Endodermal cell (in vitro differentiated cells): Measurements from ENCODE around the gene SRGAP3. TPM values are rescaled to one million over a fixed set of nuclear protein-coding genes. Genes with fewer than 3 reads are reported as not detected.

Source experiments
- DNase-seq: peaks from one replicate; pipeline ENCODE4 v3.0.0-alpha.2; 2017
- H3K27ac ChIP-seq: 2 replicates; pipeline ENCODE4 v1.5.1; 2013; ENCODE audit warnings: mild to moderate bottlenecking, low read depth, low read length, moderate library complexity
- H3K27me3 ChIP-seq: 2 replicates; pipeline ENCODE4 v1.6.1; 2013; ENCODE audit warnings: mild to moderate bottlenecking, low read length, moderate library complexity; ENCODE audit not compliant: insufficient read depth, control insufficient read depth, poor library complexity, severe bottlenecking
- H3K36me3 ChIP-seq: 2 replicates; pipeline ENCODE4 v1.7.0; 2013; ENCODE audit warnings: mild to moderate bottlenecking, low read length, moderate library complexity; ENCODE audit not compliant: control insufficient read depth, insufficient read depth
- H3K4me1 ChIP-seq: one replicate; pipeline ENCODE4 v1.7.0; 2013; ENCODE audit warnings: low read length; ENCODE audit not compliant: control insufficient read depth, insufficient read depth
- H3K4me3 ChIP-seq: 2 replicates; pipeline ENCODE4 v1.5.1; 2013; ENCODE audit warnings: mild to moderate bottlenecking, low read length, moderate library complexity
- H3K9ac ChIP-seq: 2 replicates; pipeline ENCODE4 v1.6.1; 2013; ENCODE audit warnings: mild to moderate bottlenecking, low read length, moderate library complexity; ENCODE audit not compliant: poor library complexity, severe bottlenecking; ENCODE audit errors: extremely low read depth
- H3K9me3 ChIP-seq: 2 replicates; pipeline ENCODE4 v1.6.1; 2013; ENCODE audit warnings: mild to moderate bottlenecking, low read length, moderate library complexity; ENCODE audit not compliant: control insufficient read depth
- H3K27ac Mint-ChIP-seq: 2 replicates; pipeline ENCODE4 v1.8.0; 2020; ENCODE audit warnings: mixed read lengths
- H3K27me3 Mint-ChIP-seq: 2 replicates; pipeline ENCODE4 v1.8.0; 2021; ENCODE audit warnings: mild to moderate bottlenecking, mixed read lengths; ENCODE audit not compliant: insufficient read depth
- H3K36me3 Mint-ChIP-seq: 2 replicates; pipeline ENCODE4 v1.8.0; 2020; ENCODE audit warnings: low read depth, mixed read lengths
- H3K4me1 Mint-ChIP-seq: 2 replicates; pipeline ENCODE4 v1.8.0; 2020; ENCODE audit warnings: mixed read lengths
- H3K4me3 Mint-ChIP-seq: 2 replicates; pipeline ENCODE4 v1.8.0; 2020; ENCODE audit warnings: mild to moderate bottlenecking, moderate library complexity, mixed read lengths
- H3K9me3 Mint-ChIP-seq: 2 replicates; pipeline ENCODE4 v1.8.0; 2020; ENCODE audit warnings: mild to moderate bottlenecking, mixed read lengths
- WGBS, 2 experiments: methylation state at CpG; one replicate each; pipeline versions ENCODE4 v1.1.5 to v1.1.7; 2013; ENCODE audit warnings: missing lambda C conversion rate in 2 of 2, mixed read lengths in 1 of 2; ENCODE audit not compliant: insufficient coverage in 1 of 2, insufficient read length in 1 of 2; 5-methylcytosine and 5-hydroxymethylcytosine counted together
- total RNA-seq, 2 donors: library from RNA; stranded (reverse); fragmentation: NEBNext Ultra II Directional in 1 of 2; extraction: Animal tissue kit (Norgen Biotek cat#: 25700) in 1 of 2; gene quantifications; 2 replicates in 1 of 2; 3 replicates in 1 of 2; pipeline ENCODE4 v1.2.1, GENCODE V29; 2021
- TF ChIP-seq, protein P1 (sequence below): fragments of 200-600 bp; sonication (generic); conservative IDR thresholded peaks from 2 replicates; pipeline ENCODE4 v1.5.0; 2021; ENCODE audit warnings: antibody characterized with exemption, mild to moderate bottlenecking

Gene SRGAP3
- total RNA-seq, 2 donors from 2014 or later: 5.0 to 8.1 TPM

DNA sequence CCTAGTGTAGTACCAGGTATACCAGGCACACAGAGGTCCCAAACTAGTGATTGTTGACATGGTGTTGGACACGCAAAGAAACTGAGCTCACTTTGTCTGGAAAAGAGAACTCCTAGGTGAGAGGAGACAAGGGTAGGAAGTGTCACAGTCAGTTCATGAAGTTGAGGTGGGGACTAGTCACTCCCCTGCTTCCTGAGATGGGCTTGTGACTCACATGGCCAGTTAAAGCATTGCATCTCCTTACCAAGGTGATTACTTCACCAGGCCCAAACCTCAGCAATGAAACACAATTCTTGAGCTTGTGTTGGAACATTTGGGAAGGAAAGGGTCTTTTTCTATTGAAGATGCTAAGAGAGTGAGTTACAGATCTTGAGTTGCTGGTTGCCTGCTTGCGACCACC is 236.9 kb downstream of the SRGAP3 start:
- Histone ChIP-seq H3K9me3 (no peaks in the 10 kb centered on the region), H3K27me3 (no peaks in the 10 kb centered on the region), H3K27ac (no peak overlapping the region), H3K4me3 (no peak overlapping the region), H3K9ac (no peak overlapping the region), H3K36me3 (no peaks in the 10 kb centered on the region), H3K4me1 (no peaks in the 10 kb centered on the region)
- Mint-ChIP-seq H3K27me3 (no peaks in the 10 kb centered on the region), H3K4me1 (no peaks in the 10 kb centered on the region), H3K27ac (no peak overlapping the region), H3K4me3 (no peak overlapping the region), H3K9me3 (no peaks in the 10 kb centered on the region), H3K36me3 (no peaks in the 10 kb centered on the region)
- WGBS, 2 experiments: 94 to 100% methylated on average over 1 to 2 of the region's 2 CpGs
- DNase-seq: no peak
- TF ChIP-seq, protein P1, sequence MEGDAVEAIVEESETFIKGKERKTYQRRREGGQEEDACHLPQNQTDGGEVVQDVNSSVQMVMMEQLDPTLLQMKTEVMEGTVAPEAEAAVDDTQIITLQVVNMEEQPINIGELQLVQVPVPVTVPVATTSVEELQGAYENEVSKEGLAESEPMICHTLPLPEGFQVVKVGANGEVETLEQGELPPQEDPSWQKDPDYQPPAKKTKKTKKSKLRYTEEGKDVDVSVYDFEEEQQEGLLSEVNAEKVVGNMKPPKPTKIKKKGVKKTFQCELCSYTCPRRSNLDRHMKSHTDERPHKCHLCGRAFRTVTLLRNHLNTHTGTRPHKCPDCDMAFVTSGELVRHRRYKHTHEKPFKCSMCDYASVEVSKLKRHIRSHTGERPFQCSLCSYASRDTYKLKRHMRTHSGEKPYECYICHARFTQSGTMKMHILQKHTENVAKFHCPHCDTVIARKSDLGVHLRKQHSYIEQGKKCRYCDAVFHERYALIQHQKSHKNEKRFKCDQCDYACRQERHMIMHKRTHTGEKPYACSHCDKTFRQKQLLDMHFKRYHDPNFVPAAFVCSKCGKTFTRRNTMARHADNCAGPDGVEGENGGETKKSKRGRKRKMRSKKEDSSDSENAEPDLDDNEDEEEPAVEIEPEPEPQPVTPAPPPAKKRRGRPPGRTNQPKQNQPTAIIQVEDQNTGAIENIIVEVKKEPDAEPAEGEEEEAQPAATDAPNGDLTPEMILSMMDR: no peak

DNA sequence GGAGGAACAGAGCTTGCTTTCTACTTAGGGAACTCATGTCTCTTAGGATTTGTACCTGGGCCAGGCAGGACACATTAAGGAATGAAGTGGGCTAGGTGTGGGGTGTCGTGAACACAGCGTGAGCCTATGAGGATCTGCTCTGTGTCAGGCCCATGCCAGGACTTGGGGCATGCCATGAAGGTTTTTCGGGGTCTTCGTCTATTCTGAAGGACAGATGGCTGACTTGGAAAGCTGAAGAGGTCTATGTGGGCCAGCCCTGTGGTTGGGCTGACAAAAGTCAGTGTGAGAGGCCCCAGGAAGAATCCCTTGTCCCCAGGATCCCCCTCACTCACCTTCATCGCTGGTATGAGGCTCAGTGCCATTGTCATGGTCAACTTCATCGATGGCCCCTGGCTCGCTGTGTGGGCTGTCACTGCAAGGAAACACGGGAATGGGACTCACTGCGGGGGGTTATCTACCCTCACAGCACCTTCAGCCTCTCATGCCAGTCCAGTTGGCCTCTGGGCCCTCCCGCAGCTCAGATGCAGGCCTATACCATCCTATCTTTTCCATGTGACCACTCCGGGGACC is 239.4 kb downstream of the SRGAP3 start:
- Mint-ChIP-seq H3K27ac (no peak overlapping the region), H3K9me3 (no peaks in the 10 kb centered on the region)

DNA sequence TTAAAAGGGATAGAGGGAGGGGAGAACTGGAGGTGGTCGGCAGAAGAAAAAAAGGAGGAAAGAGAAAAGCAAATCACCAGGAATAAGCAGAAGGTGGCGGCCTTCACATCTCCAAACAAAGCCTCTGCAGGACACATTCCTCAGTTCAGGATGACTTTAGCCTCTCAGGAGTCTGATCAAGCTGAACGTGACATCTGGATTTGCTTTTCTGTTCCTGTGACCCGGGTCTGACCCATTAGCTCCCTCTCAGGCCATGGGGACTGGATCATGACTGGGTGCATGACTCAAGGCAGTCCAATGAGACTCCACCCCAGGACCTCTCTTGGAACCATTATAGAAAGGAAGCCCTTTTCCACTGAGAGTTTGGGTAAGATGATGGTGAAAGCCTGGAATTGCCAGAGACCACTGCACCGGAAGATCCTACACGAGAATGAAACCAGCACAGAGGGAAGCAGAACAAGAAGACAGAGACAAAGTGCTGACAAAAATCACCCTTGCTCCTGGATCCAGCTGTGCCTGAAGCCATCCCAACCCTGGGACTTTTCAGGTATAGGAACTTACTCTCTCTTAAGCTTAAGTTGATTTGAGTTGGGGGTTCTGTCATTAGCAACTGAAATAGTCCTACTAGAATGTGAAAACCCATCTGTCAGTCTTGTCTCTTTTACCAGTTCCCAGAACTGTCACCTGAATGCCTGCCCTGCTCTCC is 240.7 kb downstream of the SRGAP3 start:
- WGBS, 2 experiments: 64 to 69% methylated on average over 6 of the region's 6 CpGs
- no peaks in the 10 kb centered on the region for H3K36me3 Mint-ChIP-seq

More for the DNA sequence above, 239.4 kb downstream of the SRGAP3 start:
- H3K27me3 ChIP-seq: no peaks in the 10 kb centered on the region
- H3K4me1 Mint-ChIP-seq: no peaks in the 10 kb centered on the region
- no peaks in the 10 kb centered on the region for H3K36me3 ChIP-seq
- H3K4me3 ChIP-seq: no peak overlapping the region
- H3K36me3 Mint-ChIP-seq: no peaks in the 10 kb centered on the region
- no peak overlapping the region for H3K9ac ChIP-seq
- TF ChIP-seq, protein P1: no peak
- no peak for DNase-seq
- 89 to 94% methylated on average over 8 to 11 of the region's 11 CpGs for WGBS, 2 experiments
- no peaks in the 10 kb centered on the region for H3K27me3 Mint-ChIP-seq
- no peak overlapping the region for H3K27ac ChIP-seq
- no peaks in the 10 kb centered on the region for H3K9me3 ChIP-seq
- H3K4me1 ChIP-seq: no peaks in the 10 kb centered on the region
- H3K4me3 Mint-ChIP-seq: no peak overlapping the region

More for the DNA sequence above, 240.7 kb downstream of the SRGAP3 start:
- no peak overlapping the region for H3K9ac ChIP-seq
- peak; percentile 52 for DNase-seq
- Mint-ChIP-seq H3K27me3 (no peaks in the 10 kb centered on the region), H3K4me3 (no peak overlapping the region), H3K4me1 (no peaks in the 10 kb centered on the region), H3K27ac (no peak overlapping the region), H3K9me3 (no peaks in the 10 kb centered on the region)
- no peaks in the 10 kb centered on the region for H3K4me1 ChIP-seq
- peak overlapping the region; percentile 34 for H3K27ac ChIP-seq
- H3K27me3 ChIP-seq: no peaks in the 10 kb centered on the region
- no peaks in the 10 kb centered on the region for H3K9me3 ChIP-seq
- TF ChIP-seq, protein P1: no peak
- H3K4me3 ChIP-seq: no peak overlapping the region
- no peaks in the 10 kb centered on the region for H3K36me3 ChIP-seq
